SK-MEL-5 (cell line): ENCODE measurements around the gene TYW1B. TPM values are rescaled to one million over a fixed set of nuclear protein-coding genes. Genes with fewer than 3 reads are reported as not detected.
"Not testable (repeated sequence)": the region's sequence is repeated elsewhere in the genome, so short reads cannot be mapped to it uniquely, and the experiment has no call there.

Experiments used
- DNase-seq: peaks from one replicate; pipeline ENCODE4 v3.0.0-alpha.2; 2016; ENCODE audit warnings: low read depth, low spot score
- in situ Hi-C: cut with HindIII; loops from 2 replicates; pipeline ENCODE4 v1.10.0; 2016; ENCODE audit warnings: low sequenced_read_pairs, high pct_unique_total_duplicates, low pct_unique_long_range_greater_than_20kb
- total RNA-seq: library from RNA; depleted of rRNA; stranded (reverse); fragments of >200 nt; shearing (Covaris generic); gene quantifications from 2 replicates; pipeline ENCODE4 v1.2.3, GENCODE V29; 2014

TYW1B gene
- total RNA-seq, 1 experiment from 2014 or later, result 1.6 TPM

DNA sequence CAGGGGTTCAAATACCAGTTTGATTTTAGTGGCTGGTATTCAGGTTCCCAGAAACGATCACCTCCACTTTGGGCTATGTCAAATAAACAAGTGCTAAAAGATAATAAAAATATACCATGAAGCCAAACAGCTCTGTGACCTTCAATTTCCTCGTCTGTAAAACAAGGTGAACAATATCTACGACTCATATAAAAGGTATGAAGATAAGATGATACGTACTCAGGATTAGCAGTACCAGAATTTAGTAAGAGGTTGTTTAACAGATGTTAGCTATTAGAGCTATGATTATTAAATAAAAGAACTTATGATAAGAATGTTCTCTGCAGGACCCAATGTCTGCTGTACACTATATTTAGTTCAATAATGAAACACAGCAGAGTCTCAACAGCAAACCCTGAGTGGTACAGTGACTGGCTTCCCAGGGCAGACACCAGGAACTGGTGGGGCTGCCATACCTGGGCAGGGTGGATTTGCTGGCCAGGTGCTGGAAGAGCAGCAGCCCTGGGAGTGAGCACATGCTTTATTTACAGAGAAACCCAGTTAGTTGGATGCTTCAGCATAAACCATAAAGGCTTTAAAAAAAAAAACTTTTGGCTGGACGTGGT, 151.8 kb downstream of the TYW1B start:
- DNase-seq, in situ Hi-C loops: not testable (repeated sequence)

DNA sequence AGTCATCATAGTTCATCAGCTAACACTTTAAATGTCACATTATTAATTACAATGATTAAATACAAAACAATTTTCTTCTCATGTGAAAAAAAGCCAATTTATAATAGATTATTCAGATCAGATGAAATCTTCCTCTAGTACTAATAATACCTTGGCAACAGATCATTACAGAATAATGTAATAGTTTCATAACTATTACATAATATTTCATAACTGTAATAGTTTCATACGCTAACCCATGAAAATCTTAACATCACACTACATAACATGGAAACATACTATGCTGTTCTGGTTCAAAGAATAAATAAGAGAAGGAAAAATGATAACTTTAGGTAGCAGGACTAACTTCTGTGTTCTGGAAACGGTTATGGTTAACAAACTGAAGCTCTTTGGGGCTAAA, 152.3 kb downstream of the TYW1B start:
- DNase-seq, in situ Hi-C loops: not testable (repeated sequence)

DNA sequence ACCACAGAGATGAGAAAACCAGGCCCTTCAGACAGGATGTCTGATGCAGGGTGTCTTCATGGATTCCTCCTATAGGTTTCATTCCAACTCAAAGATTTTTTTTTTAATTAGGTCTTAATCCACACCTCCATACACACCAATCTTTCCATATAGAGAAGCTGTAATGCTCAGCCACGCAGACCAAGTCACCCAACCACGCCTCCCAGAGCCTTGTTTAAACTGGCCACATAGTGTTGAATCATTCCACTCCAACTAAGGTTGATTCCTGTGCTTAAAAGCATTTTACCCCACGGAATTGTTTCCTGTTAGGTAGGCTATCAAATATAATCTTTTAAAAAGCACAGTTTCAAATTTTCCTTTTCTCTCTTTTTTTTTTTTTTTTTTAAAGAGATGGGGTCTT, 153.6 kb downstream of the TYW1B start:
- DNase-seq, result no peak

DNA sequence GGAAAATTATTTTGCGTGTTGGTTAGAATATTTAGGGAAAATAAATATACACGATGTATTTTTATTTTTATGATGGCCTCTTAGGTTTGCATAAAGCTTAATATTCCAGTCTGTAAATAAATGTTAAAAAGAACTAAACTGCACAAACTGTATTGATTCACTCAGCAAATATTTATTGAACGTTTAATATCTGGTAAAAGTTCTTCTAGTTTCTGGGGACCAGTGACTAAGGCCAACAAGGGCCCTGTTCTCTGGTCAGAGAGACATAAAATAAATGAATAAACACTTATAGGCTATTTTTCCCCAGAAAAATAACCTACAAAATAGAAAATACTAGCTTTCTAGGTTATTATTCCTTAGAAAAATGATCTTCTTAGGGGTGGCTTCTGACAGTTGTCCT, 157.2 kb downstream of the TYW1B start:
- DNase-seq, in situ Hi-C loops: not testable (repeated sequence)

More for the DNA sequence above, 153.6 kb downstream of the TYW1B start:
- in situ Hi-C loops, result no loop called here

DNA sequence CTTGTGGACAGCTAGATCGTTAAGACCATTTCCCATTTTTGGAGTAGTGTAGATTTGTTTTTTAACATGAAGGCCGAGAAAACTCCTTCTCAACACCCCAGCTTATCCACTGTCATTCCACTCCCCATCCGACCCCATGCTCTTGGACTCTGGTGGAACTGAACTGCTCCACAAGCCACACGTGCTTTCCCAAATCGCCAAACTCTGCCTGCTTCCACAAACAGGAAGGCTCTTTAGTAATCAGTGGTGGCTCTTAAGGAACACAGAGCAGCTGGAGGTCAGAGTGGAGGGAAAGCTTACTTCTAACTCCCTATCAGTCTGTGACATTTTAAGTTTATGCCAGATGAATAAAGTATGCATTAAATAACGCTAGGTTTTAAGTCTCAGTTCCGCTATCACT, 159.6 kb downstream of the TYW1B start:
- in situ Hi-C loops, DNase-seq: not testable (repeated sequence)

DNA sequence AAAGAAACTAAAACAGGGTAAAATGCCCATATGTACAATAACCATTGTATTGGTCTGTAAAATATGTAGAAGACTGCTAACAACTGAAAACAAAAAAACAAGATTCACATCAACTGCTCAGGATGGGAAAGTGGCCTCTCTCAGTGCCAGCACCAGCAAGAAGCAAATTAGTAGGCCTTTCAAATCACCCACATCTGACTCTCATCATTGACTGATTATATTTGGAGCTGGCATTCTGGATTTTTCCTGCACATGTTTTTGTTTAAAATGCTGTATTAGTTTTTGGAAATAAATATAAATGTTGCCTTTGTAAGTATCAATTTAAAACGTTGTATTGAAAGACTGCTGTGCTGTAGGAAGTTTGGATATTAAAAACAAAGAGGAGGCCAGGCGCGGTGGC, 161.0 kb downstream of the TYW1B start:
- in situ Hi-C loops, DNase-seq: not testable (repeated sequence)

DNA sequence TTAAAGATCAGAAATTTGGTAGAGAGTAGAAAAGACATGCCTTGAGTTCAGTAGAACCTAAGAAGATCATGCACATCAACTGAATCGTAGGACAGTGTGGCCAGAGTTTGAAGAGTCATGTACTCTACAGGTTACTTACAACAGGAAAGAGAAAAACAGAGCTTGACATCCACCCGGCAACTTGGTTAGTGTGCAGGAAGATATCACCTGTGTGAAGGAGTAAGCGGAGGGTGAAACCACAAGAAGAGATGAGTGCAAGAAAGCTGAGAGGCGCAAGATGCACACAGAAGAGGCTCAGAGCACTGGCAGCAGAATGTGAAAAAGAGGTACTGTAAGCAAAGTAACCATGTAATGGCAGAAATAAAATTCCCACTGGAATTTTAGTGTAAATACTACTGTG, 179.4 kb downstream of the TYW1B start:
- in situ Hi-C loops, result not testable (repeated sequence)

DNA sequence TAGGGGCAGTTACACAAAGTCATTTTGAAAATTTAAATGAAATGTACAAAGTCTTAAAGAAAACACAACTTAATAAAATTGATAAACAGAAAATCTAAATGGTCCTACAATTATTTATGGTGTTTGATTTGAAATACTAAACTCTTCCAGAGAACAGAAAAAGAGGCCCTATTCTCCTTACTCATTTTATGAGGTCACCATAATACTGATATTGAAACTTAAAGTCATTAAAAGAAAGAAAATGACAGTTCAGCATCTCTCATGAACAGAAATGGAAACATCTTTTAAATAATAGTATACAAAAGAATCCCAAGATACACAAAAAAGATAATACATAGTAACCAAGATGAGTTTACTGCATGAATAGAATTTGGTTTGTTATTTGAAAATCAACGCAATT, 184.3 kb downstream of the TYW1B start:
- DNase-seq, in situ Hi-C loops: not testable (repeated sequence)

More for the DNA sequence above, 179.4 kb downstream of the TYW1B start:
- DNase-seq, result not testable (repeated sequence)

DNA sequence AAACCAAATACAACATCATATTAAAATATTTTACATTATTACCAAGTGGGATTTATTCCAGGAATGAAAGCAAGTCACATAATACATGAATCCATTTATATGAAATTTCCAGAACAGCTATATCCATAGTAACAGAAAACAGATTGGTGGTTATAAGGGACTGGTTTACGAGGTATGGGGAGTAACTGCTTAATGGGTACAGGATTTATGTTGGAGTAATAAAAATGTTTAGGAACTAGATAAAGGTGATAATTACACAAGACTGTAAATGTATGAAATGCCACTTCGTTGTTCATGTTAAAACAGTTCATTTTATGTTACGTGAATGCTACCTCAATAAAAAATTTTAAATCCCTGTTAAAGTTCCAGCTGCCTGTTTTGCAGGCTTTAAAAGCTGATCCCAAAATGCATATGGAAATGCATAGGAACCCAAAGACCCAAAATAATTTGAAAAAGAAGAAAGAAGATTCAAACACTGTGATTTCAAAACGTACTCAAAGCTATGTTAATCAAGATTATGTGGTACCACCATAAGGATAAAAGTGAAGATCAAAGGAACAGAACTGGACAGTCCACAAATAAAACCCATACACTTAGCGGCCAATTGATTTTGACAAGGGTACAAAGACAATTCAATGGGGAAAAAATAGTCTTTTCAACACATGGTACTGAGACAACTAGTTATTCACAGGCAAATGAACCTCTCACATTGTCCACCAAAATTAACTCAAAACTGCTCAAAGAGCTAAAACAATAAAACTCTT, 186.3 kb downstream of the TYW1B start:
- DNase-seq, in situ Hi-C loops: not testable (repeated sequence)

DNA sequence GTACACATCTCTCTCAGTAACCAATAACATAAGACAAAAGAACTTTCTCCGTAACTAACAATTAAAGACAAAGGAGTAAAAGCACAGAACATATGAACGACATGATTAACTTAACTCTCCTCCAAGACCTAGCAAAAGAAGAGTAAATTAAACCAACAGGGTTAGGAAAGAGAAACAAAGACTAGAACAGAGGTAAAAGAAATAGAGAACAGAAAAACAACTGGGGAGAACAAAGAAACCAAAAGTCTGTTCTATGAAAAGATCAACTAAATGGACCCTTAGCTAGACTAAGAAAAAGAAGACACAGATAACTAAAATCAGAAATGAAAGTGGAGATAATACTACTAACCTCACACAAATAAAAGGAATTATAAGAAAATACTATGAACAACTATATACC, 187.3 kb downstream of the TYW1B start:
- in situ Hi-C loops, DNase-seq: not testable (repeated sequence)

DNA sequence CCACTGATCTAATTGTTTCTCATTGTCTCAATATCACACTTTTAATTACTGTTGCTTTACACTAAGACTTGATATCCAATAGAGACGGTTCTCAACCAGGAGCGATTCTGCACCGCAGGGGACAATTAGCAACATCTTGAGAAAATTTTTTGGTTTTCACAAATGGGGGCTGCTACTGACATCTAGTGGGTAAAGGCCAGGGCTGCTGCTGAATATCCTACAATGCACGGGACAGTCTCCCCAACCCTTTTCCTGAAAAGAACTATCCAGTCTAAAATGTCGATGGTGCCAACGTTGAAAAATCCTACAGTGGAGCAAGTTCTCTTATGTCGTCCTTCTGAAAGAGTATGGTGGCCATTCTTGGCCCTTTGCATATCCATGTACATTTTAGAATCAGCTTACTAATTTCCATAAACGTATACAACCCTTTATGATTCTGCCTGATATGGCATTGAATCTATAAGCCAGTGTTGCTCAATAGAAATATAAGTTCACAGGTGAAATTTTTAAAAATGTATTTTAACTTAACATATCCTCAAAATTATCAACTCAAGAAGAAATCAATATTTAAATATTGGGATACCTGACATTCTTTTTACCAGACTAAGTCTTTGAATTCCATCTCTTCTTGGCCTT, 192.6 kb downstream of the TYW1B start:
- peak; percentile 42 for DNase-seq
- in situ Hi-C loops, result not testable (repeated sequence)

DNA sequence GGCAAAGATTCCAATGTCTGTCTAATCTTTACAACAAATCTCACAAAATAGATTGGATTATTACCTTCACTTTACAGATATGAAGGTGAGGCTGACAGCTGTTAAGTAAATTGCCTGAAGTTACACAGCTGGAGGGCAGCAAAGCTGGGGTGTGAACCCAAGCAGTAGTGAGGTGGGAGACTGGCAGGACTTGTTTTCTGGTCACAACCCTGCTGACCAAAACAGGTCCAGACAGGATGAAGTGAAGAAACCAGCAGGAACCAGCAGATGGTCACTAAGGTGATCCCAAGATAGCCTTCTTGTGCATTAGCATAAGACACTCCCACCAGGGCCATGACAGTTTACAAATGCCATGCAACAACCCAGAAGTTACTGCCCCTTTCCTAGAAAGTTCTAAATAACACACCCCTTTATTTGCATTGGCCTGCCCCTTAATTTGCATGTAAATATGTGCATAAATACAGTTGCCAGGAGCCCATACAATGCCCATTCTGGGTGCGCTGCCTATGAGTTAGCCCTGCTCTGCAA, 195.2 kb downstream of the TYW1B start:
- peak; percentile 42 for DNase-seq
- in situ Hi-C loops, result not testable (repeated sequence)

DNA sequence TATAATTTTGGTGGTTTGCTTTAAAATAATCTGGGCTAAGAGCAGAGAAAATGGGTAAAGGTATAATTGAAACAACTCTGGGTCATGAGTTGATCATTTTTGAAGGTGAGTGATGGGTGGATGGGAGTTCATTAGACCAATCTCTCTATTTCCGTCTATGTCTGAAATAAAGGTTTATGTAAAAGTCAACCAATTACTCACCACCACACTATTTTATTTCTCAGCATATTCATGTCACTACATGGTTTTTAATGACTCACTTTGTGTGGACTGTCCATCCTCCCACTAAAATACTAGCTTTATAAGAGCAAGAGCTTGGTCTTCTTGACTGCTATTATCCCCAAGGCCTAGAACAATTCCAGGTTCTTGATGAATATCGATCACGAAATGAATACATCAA, 199.6 kb downstream of the TYW1B start:
- in situ Hi-C loops, DNase-seq: not testable (repeated sequence)

DNA sequence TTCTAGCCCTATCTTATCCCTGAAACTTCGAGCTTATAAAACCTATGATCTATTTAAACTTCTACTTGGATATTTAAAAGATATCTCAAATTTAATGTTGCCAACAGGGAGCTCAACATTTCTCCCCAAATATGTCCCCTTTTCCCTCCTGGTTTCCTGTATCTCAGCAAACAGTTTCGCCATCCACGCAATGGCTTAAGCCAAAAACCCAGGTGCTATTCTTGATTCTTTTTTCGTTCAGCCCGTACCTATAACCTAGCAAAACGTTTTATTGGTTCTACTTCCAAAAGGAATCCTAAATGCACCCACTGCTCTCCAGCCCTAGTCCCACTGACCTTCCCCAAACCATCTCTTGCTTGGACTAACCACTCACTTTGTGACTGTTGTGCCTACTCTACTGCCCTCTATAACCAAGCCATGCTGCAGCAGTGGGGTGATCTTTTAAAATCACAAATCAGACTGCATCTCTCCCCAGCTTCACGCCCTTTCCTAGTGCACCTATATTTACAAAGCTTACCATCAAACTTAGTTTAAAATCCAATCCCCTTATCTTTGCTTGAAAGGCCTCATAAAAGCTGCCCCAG, 201.5 kb downstream of the TYW1B start:
- in situ Hi-C loops, DNase-seq: not testable (repeated sequence)

DNA sequence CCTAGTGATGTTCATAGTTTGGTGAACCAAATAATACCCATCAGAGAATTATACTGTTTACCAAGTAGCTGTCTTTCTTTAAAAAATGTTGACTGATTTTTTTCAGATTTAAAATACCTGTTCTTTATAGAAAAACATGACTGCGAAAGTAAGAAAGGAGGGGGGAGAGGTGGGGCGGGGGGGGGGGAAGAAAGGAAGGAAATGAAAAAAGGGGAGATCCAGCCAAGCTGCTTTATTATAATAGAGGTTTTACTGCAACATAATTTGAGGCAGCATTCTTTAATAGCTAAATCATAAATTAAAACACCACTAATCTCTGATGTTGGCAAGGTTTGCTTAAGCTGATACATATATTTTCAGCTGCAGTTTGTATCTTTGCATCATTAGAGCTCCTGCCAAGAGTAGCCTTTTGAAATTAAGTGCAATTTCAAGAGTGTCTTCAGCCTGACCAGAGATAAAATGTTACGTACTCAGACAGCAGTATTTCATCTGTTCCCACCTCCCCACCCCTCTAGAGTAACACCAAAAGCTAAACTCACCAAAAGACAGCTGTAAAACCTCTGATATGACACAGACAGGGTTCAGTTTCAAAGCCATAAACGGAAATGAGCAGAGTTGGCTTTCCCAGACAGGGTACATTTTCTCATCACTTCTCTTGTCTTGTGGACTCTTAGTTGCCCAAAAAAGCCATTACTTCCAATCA, 202.1 kb downstream of the TYW1B start:
- in situ Hi-C loops, DNase-seq: not testable (repeated sequence)

DNA sequence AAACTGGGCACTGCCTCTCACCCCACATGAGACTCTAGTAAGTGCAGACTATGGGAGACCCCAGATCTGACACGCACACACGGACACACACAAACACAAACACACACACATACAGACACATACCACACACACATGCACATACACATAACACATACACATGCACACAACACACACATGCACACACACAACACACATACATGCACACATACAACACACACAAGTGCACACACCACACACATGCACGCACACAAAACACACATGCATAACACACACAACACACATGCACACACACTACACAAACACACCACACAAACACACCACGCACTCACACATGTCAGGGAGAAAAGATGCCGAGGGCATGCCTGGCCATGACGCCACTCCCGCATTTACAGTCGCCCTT, 205.5 kb downstream of the TYW1B start:
- no peak for DNase-seq
- in situ Hi-C loops, result no loop called here

DNA sequence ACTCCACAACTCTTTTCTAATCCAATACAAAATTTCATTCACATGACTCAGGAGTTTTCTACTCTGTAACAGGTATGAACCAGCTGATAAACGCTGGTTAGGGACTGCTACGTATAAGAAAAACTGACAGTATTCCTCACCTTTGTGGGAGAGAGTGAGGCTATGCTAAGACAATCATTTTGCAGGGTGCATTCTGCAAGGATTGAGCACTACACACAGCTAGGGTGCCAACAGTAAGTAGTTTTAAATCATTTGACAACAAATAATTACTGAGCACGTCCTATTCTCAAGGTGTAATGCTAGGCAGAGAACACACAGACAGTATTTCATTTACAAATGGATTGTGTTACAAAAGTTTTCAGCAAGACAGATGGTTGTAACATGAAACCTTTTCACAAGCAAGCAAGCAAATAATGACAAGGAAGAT, 206.2 kb downstream of the TYW1B start:
- DNase-seq, in situ Hi-C loops: not testable (repeated sequence)
